HEK293T (cell line): ENCODE measurements around the gene ADAMTSL4.

ENCODE experiments used
- BHLHE40 ChIP-seq: fragments of 450-650 bp; IDR thresholded peaks from 2 replicates; pipeline ENCODE4 v1.6.1; 2016; ENCODE audit warnings: mild to moderate bottlenecking, moderate library complexity, borderline replicate concordance
- CTBP1 ChIP-seq: fragments of 450-650 bp; IDR thresholded peaks from 2 replicates; pipeline ENCODE4 v1.6.1; 2016; ENCODE audit warnings: borderline replicate concordance
- FOXA1 ChIP-seq: fragments of 450-650 bp; IDR thresholded peaks from 2 replicates; pipeline ENCODE4 v1.6.1; 2016; ENCODE audit warnings: mild to moderate bottlenecking
- HDGF ChIP-seq: fragments of 450-650 bp; IDR thresholded peaks from 2 replicates; pipeline ENCODE4 v1.6.1; 2017; ENCODE audit warnings: antibody characterized with exemption, borderline replicate concordance
- NFRKB ChIP-seq: fragments of 450-650 bp; IDR thresholded peaks from 2 replicates; pipeline ENCODE4 v1.6.1; 2016; ENCODE audit warnings: mild to moderate bottlenecking, moderate library complexity
- PKNOX1 ChIP-seq: fragments of 450-650 bp; IDR thresholded peaks from 2 replicates; pipeline ENCODE4 v1.6.1; 2016
- SP1 ChIP-seq: fragments of 450-650 bp; IDR thresholded peaks from 2 replicates; pipeline ENCODE4 v1.6.1; 2017
- SUZ12 ChIP-seq: fragments of 450-650 bp; IDR thresholded peaks from 2 replicates; pipeline ENCODE4 v1.6.1; 2016; ENCODE audit warnings: mild to moderate bottlenecking
- TARDBP ChIP-seq: fragments of 450-650 bp; IDR thresholded peaks from 2 replicates; pipeline ENCODE4 v1.6.1; 2016

- TF ChIP-seq NFRKB (no peak), TARDBP (no peak), SUZ12 (no peak), CTBP1 (no peak), SP1 (no peak), PKNOX1 (no peak), BHLHE40 (no peak), HDGF (no peak), FOXA1 (no peak)
Measured at GRCh38 chr1:150550222-150551050, 1.2 kb downstream of the ADAMTSL4 start.
